ENCODE results near the gene TAOK3. TPM values are rescaled to one million over a fixed set of nuclear protein-coding genes. Genes with fewer than 3 reads are reported as not detected.
"Not testable (repeated sequence)": the region's sequence is repeated elsewhere in the genome, so short reads cannot be mapped to it uniquely, and the experiment has no call there.

Gene TAOK3
- polyA plus RNA-seq, 3 donors, result 27.1 to 32.7 (median 27.9) TPM

DNA sequence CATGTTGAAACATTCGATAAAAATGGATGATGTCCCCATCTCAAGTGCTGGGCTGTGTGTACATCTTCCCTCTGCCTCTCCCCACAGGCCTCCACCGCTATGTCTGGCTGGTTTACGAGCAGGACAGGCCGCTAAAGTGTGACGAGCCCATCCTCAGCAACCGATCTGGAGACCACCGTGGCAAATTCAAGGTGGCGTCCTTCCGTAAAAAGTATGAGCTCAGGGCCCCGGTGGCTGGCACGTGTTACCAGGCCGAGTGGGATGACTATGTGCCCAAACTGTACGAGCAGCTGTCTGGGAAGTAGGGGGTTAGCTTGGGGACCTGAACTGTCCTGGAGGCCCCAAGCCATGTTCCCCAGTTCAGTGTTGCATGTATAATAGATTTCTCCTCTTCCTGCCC lies 228.2 kb downstream of the TAOK3 start:
- no peak for DNase-seq

DNA sequence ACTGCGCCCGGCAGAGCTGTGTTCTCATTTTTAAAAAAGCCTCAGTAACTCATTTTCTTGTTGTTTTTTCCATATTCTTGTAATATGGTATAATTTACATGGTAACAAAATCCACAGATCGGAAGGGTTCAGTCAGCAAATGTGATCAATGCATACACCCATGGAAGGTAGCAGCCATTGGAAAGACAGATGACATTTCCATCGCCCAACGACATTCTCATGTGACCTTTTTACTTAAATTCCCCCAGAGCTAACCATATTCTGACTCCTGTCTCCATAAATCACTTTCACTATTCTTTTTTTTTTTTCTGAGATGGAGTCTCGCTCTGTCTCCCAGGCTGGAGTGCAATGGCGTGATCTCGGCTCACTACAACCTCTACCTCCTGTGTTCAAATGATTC lies 231.9 kb downstream of the TAOK3 start:
- DNase-seq, result no peak

DNA sequence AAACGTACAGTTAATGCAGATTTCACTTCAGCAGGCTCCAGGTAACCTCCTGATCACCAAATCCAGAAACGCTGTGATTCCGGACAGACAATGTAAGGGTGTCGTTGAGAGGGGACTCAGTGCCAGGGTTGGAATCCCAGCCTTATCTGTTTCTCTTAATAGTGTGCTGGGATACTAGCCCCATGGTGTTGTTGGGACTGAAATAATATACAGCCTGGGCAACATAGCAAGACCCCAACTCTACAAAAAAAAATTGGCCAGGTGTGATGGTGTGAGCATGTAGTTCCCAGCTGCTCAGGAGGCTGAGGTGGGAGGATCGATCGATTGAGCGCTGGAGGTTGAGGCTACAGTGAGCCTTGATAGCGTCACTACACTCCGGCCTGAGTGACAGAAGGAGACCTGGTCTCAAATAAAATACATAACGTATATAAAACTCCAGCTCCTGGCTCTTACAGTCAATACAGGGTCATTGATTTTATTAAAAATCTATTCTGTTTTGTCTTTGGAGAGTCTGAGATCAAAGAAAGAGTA lies 235.5 kb downstream of the TAOK3 start:
- DNase-seq, result no peak

DNA sequence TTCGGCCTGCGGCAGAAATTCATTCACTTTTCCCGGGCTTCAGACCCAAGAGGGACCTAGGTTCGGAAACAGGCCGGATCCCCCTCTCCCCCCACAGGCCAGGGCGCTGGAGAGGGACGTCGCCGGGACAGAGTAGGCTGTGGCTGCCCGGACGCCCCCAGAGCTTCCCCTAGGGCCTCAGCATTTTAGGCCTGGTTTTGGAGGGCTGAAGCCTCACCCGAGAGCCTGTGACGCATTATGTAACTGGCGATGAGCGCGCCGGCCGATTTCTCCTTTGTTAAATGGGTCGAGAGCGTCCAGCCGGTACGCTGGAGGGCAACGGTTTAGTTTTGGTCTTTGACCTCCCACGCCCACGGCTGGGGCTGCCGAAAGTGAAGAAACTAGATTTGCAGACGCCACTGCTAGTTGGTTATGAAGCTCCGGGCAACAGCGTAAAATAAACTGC lies 236.1 kb downstream of the TAOK3 start:
- no peak for DNase-seq

DNA sequence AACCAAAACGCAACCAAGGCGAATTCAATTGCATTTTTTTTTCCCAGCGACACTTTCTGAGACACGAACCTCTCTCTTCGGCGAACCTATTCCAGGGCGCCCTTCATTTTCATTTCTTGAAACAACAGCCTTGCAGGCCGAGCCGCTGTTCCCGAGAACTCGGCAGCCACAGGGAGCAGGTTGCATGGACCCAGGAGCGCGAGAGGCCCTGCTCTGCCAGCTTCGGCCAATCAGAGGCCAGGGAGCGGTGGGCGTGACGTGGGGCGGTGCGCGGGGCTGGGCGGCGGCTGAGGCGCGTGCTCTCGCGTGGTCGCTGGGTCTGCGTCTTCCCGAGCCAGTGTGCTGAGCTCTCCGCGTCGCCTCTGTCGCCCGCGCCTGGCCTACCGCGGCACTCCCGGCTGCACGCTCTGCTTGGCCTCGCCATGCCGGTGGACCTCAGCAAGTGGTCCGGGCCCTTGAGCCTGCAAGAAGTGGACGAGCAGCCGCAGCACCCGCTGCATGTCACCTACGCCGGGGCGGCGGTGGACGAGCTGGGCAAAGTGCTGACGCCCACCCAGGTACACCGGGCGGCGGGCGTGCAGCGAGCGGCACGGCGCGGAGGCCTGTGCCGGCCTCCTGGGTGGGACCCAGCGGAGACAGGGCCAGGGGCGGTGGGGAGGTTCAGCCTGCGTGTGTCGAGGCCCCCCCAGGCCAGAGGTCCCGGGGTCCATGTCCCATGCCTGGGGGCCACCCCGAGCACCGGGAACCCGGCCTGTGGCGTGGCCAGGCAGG lies 236.7 kb downstream of the TAOK3 start, which contains the start of gene PEBP1:
Gene PEBP1 (plus strand): TSS at position 337 of the 771 bp plus-strand sequence. CDS start 86 bp downstream, at position 423.
- peak; percentile 90 for DNase-seq

DNA sequence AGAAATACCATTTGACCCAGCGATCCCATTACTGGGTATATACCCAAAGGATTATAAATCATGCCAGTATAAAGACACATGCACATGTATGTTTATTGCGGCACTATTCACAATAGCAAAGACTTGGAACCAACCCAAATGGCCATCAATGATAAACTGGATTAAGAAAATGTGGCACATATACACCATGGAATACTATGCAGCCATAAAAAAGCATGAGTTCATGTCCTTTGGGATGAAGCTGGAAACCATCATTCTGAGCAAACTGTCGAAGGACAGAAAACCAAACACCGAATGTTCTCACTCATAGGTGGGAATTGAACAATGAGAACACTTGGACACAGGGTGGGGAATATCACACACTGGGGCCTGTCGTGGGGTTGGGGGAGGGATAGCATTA lies 243.3 kb downstream of the TAOK3 start:
- not testable (repeated sequence) for DNase-seq

DNA sequence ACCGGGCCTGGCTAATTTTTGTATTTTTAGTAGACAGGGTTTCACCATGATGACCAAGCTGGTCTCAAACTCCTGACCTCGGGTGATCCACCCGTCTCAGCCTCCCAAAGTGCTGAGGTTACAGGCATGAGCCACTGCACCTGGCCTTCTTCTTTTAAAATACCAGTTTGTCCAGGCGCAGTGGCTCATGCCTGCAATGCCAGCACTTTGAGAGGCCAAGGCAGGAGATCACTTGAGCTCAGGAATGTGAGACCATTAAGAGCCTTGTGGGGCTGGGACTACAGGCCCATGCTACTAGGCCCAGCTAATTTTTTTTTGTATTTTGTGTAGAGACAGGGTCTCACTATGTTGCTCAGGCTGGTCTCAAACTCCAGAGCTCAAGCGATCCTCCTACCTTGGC lies 244.8 kb downstream of the TAOK3 start:
- DNase-seq, result no peak

DNA sequence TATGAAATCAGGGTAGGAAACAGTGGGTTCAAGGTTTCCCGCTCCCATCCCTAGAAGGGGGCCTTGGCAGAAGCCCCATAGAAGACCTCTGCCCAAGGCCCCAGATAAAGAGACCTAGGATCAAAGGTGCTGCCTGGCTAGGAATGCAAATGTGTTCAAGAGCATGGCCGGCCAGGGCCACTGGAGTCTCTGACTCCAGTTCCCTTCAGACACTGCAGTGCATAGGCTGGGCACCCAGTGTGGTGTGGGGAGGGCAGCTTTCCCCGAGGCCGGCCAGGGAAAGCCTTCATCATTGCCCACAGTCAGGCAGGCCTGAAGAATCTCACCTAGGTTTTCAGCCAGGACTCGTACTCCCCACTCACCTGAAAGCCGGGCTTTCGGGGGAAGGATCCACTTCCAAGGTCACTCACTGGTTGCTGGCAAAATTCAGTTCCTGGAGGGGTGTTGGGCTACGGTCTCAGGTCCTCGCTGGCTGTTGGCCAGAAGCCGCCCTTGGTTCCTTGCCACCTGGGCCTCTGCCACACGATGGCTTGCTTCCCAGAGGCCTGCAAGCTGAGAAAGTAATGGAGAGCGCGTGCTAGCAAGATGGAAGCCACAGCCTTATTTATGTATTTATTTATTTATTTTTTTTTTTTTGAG lies 246.5 kb downstream of the TAOK3 start:
- no peak for DNase-seq

DNA sequence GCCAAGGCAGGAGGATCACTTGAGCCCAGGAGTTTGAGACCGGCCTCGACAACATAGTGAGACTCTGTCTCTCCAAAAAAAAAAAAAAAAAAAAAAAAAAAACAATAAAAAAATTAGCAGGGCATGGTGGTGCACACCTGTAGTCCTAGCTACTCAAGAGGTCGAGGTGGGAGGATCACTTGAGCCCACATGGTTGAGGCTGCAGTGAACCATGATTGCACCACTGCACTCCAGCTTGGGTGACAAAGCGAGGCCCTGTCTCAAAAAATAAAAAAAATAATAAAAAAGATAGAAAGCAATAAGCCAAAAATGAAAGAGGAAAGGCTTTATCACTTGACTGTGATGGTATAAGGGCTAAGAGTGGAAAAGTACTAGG lies 247.0 kb downstream of the TAOK3 start:
- no peak for DNase-seq

DNA sequence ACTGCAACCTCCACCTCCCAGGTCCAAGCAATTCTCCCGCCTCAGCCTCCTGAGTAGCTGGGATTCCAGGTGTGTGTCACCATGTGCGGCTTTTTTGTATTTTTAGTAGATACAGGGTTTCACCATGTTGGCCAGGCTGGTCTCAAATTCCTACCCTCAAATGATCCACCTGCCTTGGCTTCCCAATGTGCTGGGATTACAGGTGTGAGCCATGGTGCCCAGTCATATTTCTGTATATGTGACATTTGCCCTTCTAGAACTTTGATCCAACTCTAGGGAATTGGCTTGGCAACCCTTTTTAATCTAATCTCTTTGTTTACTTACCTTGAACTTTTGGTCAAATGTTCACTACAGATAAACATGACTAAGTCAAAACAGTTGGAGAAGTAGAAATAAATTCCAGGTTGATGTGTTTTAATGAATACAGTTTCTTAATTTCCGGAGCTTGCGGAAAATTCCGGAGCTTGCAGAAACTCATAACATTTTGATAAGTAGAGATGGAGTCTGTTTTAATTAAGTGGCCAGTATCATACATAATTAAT lies 248.3 kb downstream of the TAOK3 start:
- DNase-seq, result no peak

DNA sequence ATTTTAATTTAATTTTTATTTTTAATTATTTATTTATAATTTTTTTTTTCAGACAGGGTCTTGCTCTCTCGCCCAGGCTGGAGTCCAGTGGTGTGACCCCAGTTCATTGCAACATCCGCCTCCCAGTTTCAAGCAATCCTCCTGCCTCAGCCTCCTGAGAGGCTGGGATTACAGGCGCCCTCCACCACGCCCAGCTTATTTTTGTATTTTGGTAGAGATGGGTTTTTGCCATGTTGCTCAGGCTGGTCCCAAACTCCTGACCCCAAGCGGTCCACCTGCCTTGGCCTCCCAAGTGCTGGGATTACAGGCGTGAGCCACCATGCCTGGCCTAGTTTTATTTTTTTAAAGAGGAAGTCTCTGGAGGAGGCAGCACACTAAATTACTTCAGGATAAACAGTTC lies 250.4 kb downstream of the TAOK3 start:
- no peak for DNase-seq

DNA sequence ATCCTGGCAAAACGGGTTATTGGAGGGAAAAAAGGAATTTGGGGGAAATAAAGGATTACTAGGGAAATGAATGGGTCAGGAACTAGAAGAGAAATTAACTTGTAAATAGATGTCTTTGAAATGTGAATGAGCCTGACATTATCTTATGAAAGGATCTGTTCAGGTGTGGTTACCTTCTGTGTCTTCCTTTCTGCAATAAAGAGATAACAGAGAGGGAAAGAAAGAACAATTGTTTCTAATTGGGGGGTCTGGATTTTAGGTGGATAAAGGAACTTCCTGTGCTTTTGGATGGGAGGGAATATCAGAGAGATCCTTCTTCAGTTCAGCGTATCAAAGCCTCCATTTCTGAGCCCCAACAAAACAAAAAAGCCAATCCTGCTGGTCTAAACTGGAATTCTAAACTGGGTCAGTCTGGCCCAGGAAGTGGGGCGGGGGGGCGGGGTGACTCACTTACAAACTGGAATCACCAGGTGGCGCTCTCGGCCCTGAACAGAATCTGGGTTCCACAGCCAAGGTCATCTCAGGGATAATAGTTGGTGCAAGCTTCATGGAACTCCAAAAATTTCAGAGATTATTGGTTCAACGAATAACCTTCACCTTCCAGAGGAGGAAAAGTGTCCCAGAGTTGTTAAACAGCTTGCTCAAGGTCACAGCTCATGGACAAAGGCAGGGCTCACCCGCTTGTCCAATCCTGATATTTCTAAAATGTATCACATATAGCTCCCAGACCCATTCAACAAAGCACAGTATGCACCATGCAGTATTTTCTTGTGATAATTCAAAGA lies 251.9 kb downstream of the TAOK3 start:
- DNase-seq, result no peak

DNA sequence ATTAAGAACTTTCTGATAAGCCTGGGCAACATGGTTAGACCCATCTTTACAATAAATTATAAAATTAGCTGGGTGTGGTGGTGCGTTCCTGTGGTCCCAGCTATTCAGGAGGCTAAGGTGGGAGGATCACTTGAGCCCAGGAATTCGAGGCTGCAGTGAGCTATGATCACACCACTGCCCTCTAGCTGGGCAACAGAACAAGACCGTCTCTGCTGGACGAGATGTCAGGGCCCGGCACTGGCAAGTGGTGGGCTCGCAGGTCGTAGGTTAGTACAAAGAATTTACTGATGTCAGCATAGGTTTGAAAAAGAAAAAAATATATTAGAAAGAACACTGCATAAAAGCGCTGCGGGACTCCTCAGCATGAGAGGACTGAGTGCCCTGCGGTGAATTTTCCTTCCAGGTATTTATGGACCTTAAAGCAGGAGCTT lies 253.2 kb downstream of the TAOK3 start:
- DNase-seq, result no peak

DNA sequence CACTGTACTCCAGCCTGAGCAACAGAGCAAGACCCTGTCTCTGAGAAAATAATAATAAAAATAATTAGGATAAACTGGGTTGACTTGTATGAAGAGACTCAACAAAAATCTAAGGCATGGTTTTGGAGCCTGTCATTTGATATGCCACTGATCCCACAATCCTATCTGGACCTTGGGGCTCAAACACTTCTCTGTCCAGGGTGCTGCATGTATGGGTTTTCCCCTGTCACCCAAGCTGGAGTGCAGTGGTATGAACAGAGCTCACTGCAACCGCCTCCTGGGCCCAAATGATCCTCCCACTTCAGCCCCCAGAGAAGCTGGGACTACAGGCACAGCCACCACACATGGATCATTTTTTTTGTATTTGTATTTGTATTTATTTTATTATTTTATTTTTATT lies 263.6 kb downstream of the TAOK3 start:
- DNase-seq, result no peak

DNA sequence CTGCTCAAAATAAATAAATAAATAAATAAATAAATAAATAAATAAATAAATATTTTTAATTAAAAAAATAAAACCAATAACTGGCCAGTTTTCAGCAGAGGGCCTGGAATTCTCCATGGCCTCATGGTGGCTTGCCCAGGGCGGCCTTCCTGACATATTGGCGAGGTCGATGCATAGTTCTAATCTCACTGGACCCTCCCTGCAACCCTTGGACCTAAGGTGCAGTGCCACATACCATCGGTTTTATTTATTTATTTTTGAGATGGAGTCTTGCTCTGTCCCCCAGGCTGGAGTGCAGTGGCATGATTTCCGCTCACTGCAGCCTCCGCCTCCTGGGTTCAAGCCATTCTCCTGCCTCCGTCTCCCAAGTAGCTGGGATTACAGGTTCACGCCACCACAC lies 265.0 kb downstream of the TAOK3 start:
- DNase-seq, result no peak

DNA sequence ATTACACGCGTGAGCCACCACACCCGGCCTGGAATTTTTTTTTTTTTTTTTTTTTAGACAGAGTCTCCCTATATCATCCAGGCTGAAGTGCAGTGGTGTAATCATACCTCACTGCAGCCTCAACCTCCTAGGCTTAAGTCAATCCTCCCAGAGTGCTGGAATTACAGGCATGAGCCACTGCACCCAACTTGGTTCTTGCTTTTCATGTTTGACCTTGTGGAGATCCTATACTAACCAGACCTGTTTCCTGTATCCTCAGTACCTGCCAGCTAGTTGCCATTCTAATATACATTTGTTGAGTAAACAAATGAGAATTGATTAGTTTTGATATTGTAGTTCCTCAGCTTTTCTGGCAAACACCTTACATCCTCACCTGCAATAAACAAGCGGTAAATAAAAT lies 265.7 kb downstream of the TAOK3 start:
- no peak for DNase-seq

DNA sequence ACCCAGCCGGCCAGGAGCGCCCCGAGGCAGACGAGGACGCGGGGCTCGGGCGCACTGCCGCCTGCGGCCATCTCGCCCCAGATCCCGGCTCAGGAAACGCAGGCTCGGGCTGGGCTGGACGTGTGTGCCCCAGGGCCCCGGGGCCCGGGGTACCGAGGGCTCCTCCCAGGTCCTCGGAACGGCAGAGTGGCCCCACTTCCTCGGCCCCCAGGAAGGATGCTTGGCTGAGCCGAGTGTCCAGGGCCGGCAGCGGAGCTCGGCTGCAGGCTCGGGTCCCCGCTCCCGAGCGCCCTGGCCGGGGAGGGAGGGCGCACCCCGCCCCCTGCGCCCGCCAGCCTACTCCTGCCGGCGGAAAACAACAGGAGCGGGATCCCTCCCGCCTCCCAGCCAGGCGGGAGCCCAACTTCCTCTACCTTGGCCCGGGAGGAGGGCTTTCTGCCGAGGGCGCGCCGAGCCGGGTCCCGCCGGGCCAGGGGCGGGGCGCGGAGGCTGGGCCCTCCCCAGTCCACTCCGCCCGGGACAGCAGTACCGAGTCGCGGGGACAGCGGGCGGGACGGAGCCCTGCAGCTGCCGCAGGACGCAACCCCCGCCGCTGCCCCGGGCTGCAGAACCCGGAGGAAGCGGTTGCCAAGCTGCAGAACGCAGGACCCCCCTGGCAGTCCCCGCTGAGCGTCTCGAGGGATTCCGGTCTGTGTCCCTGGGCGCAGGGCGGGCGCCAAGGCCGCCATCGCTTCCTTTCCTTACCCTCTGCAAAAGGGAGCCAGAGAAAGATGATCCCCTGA lies 268.9 kb downstream of the TAOK3 start, which contains the start of gene VSIG10:
Gene VSIG10 (minus strand): TSS at position 411 of the 782 bp plus-strand sequence. CDS start 340 bp downstream, at position 71.
- peak; percentile 50 for DNase-seq

DNA sequence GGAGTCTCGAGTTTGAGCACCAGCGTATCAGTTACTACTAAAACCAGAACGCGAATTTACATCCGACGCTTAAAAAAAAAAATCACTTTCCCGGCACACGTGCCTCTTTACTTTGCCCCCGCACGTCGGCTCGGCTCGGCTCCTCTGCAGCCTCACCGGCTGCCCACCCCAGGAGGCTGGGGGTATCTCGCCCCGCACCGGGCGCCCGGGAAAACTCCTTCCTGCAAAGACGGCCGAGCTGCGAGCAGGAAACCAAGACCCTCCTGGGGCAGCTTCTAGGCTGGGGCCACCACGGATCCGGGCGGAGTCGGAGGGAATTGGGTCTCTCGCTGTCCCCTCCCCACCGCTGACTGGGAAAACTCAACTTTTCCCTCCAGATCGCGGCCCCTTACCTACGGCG lies 269.5 kb downstream of the TAOK3 start:
- peak; percentile 36 for DNase-seq

DNA sequence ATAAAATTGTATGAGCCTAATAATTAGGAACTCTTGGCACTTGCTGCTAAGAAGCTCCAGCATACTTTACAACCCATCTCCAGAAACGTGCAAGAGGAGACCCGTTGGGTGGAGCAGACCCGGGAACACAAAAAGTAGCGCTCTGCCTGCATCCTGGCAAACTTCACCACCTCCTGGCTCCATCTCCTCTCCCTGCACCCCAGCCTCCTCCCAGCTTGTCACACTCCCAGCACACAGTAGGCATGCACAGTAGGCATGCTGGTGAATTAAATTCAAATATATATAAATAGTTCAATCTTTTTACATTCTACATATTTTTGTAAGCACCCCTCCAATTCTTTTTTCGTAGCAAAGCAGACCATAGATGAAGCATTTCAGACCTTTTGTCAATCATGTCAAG lies 270.1 kb downstream of the TAOK3 start:
- DNase-seq, result no peak

DNA sequence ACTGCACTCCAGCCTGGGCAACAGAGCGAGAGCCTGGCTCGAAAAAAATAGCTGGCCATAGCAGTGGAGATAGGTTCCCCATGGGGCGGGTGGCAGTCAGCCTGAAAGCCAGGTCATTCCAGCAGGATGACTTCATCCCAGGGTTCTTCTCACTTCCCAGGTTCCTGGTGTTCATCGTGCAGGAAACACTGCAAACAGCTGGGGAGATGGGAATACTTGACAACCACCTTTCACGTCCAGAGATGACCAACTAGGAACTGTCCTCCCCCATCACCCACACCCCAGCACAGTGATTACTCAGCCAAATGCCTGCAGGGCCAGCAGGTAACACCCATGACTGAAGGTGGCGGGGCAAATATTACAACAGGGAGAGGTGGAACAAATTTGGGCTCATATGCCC lies 270.6 kb downstream of the TAOK3 start:
- no peak for DNase-seq

DNA sequence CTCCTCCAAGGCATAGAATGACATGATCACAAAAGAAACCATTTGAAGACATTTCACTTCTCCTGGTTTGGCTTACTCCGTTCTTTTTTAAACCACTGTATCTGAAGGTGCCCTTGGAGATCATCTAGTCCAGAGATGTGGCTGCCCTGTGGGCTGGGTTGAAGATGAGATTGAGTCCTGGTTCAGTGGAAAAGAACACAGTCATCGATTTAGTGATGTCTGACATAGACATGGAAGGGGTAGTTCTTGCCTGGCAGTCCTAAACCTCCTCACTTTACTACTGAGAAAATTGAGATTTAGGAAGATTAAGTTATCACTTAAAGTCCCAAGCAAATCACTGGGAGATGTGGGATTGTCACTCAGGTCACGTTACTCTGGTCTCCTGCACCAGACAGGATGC lies 271.7 kb downstream of the TAOK3 start:
- DNase-seq, result no peak

All from renal pelvis (tissue), 4 donors.